Activated CD4-positive, alpha-beta T cell treated with anti-CD3 and anti-CD28 coated beads, Interleukin-2, amount 50 U/mL, for 4 hours (primary cell): ENCODE results near the gene FOXO1.

Source experiments
- DNase-seq, 2 experiments: peaks; one replicate each; pipeline ENCODE4 v3.0.0-alpha.2; 2020

Gene FOXO1

GRCh38 chr13:40665126-40666044 lies 1.1 kb downstream of the FOXO1 start:
- DNase-seq: peak; percentile 29 to 41

- DNase-seq: peak; percentile 49 to 58
Observed at GRCh38 chr13:40664350-40665125, 1.9 kb downstream of the FOXO1 start.

DNA sequence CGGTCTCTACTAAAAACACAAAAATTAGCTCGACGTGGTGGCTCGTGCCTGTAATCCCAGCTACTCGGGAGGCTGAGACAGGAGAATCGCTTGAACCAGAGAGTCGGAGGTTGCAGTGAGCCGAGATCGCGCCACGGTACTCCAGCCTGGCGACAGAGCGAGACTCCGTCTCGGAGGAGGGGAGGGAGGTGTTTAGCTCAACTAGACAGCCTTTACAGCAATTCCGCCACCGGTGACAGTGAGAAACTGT lies 2.4 kb downstream of the FOXO1 start:
- peak; percentile 57 to 59 for DNase-seq

GRCh38 chr13:40662866-40663265 lies 3.6 kb downstream of the FOXO1 start:
- DNase-seq: no peak

DNA sequence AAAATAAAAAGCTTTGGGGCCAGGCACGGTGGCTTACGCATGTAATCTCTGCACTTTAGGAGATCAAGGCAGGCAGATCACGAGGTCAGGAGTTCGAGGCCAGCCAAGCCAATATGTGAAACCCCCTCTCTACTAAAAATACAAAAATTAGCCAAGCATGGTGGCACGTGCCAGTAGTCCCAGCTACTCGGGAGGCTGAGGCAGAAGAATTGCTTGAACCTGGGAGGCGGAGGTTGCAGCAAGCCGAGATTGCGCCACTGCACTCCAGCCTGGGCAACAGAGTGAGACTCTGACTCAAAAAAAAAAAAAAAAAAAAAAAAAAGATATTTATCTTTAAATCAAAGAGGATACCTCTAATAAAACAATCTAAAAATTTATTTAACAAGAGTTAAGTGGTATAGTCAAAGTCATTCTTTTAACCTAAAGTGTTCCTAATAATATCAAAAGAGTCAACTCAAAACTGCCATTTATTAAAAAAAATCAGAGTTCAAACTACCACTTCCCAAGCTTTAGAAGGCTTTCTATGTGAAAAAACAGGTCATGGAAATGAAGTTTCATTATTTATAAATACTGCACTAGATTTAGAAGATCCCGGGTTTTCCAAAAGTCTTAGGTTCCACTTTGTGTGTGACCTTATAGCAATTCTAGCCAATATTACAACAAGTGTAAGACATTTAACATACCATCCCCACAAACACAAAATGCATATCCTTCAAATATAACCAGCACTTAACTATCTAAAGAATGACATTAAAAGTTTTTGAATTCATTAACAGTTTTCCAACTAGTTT lies 4.4 kb downstream of the FOXO1 start:
- no peak for DNase-seq

DNA sequence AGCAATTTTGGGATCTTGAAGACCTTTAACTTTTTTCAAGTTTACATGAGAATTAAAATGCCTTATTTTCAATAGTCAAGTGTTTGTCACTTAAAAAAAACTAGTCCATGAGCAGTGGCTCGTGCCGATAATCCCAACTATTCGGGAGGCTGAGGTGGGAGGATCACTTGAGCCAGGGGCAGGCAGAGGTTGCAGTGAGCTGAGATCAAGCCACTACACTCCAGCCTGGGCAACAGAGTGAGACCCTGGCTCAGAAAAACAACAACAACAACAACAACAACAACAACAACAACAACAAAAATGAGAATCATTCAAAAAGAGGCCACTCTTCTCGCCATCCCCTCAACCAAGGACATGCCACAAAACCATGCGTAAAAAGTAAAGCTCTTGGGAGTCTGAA lies 5.7 kb downstream of the FOXO1 start:
- DNase-seq: no peak

GRCh38 chr13:40660141-40660664 lies 6.2 kb downstream of the FOXO1 start:
- no peak for DNase-seq

DNA sequence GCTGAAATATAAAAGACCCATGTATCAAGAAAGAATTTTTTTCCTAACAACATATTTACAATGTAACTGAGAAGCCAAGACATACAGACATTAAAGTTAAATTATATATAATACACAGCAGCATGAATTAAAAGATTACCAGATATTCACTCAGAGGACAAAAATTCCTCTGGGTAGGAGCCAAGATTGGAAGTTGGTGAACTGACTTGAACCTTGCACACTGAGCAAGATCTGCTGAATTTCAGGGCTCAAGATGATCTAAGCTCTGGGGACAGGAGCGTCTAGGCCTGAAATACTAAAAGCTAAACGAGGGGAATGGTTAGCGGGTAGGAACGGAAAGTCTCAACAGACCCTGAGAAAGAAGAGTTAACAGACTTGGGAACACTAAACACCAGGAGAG lies 8.5 kb downstream of the FOXO1 start:
- DNase-seq: no peak

- no peak for DNase-seq
Observed at GRCh38 chr13:40657307-40657706, 9.1 kb downstream of the FOXO1 start.

DNA sequence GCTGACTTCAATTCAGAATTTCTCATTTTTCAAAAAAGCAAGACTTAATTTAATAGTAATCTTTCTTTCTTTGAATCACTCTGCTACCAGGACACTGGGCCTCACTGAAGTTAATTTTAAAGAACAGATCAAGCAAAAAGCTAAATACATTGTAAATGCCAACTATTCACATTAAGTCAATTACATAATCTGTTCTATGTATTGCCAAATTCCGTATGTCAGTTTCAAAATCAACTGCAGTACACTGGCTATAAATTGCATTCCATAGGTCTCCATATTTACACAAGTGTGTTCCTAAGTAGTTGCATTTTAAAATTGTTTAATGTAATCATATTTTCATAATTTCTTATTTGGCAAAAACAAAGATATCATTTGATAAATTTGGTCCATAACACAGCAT lies 10.1 kb downstream of the FOXO1 start:
- DNase-seq: no peak

GRCh38 chr13:40653527-40654318 lies 12.7 kb downstream of the FOXO1 start:
- no peak for DNase-seq

- no peak for DNase-seq
Observed at GRCh38 chr13:40652588-40652940, 13.9 kb downstream of the FOXO1 start.

GRCh38 chr13:40651866-40652587 lies 14.4 kb downstream of the FOXO1 start:
- DNase-seq: no peak

DNA sequence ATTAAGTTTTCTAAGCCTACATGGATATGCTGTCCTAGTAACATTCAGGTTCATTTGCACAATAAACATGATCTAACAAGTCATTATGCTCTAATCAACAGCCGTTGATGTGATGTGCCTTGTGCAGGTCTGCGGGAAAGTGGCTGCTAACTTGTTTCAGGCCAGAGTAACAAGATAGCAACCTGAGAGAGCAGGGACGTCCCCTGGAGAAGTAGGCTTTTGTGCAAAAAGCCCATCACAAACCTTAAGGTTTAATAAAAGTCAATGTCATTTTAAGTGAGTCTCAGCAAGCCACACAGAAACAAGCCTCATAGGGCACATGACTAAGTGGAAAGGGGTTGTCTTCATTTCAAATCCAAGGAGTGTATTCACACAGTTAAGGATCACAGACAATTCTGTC lies 17.6 kb downstream of the FOXO1 start:
- no peak for DNase-seq

- no peak for DNase-seq
Observed at GRCh38 chr13:40648040-40648439, 18.4 kb downstream of the FOXO1 start.

- DNase-seq: no peak
Observed at GRCh38 chr13:40644838-40645604, 21.4 kb downstream of the FOXO1 start.

- DNase-seq: peak in 1 of 2 experiments; percentile 15
Observed at GRCh38 chr13:40640845-40641458, 25.5 kb downstream of the FOXO1 start.

GRCh38 chr13:40640202-40640601 lies 26.2 kb downstream of the FOXO1 start:
- no peak for DNase-seq

GRCh38 chr13:40639221-40639681 lies 27.2 kb downstream of the FOXO1 start:
- no peak for DNase-seq

DNA sequence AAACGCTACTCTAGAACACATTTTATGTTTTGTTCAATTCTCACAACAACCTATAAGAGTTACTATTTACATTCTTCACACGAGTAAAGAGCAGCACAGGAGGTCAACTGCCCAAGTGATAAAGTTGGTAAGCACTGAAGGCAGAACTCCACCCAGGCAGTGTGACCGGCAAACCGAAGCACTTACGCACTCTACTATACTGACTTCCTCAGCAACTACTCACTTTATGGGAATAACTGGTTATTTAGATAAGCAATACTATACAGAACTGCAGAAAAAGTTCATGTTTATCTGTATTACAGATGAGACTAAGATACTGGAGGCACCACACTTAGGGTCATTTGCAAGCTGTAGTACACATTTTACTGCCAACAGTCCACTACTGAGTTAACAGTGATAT lies 28.8 kb downstream of the FOXO1 start:
- no peak for DNase-seq
